HG02852 (cell line): Measurements from ENCODE around the gene SDF4.
"Not testable (repeated sequence)": the region's sequence is repeated elsewhere in the genome, so short reads cannot be mapped to it uniquely, and the experiment has no call there.

Source experiments
- ATAC-seq: cut with Tn5 transposase; IDR thresholded peaks from one replicate; pipeline ENCODE4 v1.9.1; 2021; ENCODE audit warnings: mild to moderate bottlenecking, moderate library complexity; ENCODE audit not compliant: unreplicated experiment

Gene SDF4

DNA sequence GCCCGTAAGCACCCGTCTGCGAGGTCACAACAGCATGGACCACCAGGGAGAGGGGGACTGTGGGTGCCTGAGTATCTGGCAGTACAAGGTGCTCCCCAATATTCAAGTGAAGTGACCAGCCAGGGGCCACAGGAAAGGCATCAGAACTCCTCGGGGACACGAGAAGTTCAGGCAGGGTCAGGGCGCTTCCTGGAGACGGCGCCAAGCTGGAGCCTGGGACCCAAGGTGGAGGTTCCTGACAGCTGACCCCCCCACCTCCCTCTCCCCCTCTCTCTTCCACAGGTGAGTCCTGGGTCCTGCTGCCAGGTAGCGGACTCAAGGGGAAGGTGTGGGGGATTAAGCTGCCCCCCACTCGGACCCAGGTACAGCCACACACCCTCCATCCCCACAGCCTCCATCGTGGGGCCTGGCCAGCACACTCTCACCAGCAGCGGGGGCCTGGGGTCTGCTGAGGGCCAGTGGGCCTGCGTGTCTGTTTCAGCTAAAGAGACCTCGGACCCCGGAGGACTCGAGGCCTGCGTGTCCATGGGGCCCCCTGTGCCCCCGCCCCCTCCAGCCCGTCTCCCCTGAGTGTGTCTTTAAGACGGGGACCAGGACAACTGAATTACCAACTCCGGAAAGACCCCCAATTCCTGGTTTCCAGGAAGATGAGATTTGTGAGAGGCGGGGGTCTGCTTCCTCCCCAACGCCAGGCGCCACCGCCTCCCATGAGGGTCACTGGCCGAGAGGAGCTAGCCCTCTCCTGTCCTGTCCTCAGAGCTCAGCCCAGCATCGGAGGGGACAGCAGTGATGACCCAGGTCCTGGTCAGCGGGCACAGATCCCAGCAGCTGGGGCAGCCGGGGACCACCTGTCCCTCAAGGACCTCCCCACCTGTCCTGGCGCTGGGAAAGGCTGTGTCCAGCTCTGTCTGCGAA is 31.6 kb downstream of the SDF4 start:
- no peak for ATAC-seq

DNA sequence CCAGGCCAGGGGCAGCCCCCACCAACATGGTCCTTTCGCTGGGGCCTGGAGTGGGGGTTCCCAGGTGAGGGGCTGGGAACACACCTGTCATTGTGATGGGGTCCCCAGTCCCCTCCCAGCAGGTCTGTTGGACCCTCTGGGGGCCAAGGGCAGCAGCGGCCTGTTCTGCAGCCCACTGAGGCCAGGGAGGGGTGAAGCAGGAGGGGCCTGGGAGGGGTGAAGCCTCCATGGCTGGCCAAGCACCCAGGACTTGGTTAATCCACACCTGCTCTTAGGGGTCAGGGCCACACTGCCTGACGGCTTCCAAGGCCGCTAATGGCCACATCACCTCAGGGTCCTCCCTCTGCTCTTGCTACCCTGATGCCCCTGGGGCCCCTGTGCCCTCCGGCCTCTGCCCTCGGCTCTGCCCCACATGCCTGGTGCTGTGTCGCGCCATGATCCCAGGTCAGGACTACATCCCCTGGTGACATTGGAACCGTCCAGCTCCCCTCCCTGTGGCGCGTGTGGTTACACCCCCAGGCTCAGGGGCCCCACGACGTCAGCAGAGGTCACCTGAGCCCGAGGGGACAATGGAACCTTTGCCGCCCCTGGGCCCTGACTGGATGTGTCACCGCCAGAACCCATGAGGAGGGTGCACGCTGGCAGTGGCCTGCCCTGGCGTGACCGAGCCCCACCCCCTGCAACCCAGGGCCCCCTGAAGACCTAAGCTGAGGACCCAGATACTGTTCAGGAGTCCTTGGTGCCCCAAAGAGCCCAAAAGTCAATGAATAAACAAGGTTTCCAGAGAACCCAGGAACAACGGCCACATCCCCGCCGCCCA is 32.5 kb downstream of the SDF4 start:
- ATAC-seq = no peak

DNA sequence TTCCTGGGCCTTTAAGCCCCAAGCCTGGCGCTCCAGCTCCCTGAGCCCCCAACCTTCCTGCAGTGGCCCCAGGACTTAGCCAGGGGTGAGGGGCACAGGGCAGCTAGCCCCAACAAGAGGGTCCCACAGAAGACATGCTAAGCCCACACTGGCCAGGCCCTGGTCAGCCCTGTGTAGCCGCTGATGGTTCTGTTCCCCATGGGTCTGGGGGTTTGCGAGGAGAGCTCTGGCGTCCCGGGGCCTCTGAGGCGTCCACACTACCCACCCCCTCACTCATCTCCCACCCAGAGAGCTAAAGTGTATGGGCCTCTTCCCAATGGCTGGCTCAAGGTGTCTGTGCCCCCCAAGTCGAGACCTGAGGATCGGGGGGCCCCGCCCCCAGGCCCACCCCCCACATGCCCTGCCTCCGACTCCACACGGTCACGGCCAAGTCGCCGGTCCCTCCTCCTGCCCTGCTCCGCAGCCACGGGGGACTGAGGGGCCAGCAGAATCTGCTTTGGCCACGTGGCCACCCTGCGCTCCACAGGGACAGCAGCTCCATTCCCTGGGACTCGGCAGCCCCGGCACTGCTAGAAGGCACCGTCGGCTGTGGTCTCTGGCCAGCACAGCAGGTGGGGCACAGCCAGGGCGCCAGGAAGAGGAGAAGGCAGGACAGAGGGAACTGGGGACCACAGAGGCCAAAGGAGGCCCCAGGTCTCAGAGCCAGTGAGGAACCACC is 33.2 kb downstream of the SDF4 start:
- no peak for ATAC-seq

DNA sequence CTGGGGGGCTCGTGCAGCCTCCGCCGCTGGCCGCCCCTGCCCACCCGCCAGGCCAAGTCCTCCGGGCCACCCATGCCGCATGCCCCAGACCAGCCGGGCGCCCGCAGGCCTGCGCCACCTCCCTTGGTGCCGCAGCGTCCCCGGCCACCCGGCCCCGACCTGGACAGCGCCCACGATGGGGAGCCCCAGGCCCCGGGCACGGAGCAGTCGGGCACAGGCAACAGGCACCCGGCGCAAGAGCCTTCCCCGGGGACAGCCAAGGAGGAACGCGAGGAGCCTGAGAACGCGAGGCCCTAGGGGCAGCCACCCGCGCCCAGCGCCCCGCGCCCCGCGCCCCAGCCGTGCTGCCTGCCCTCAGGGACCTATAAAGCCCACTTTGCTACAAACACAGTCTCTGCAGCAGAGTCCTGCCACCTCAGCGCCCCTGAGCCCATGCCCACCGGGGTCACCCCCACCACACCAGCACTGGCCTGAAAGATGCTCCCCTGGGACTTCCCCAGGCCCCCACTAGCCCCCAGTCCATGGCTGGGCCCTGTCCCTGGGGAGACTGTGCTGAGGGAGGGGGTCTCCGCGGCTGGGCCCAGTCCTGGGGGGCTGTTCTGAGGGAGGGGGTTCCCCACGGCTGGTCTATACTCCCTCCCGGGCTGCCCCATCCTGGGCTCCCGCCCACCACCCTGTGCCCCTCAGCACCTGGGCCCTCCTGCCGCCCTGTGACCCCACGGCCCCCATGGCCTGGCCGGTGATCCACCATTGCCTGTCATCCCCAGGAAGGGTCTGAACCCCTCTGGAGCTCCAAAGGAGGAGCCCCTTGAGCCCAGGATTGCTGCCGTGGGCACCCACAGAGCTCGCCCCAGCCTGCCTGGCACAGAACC is 34.0 kb downstream of the SDF4 start:
- ATAC-seq = no peak

DNA sequence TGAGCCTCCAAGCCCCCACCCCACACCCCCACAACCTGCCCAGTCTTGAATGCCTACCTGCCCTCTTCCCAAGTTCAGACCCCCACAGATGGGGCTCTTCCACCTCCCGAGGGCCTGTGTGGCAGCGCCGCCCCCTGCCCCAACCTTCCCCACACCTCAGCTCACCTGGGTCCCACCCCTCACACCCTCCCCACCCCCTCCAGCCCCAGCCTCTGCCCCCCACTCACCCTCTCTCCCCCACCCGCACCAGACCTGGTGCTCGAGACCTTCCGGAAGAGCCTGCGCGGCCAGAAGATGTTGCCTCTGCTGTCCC is 34.7 kb downstream of the SDF4 start:
- ATAC-seq = no peak

DNA sequence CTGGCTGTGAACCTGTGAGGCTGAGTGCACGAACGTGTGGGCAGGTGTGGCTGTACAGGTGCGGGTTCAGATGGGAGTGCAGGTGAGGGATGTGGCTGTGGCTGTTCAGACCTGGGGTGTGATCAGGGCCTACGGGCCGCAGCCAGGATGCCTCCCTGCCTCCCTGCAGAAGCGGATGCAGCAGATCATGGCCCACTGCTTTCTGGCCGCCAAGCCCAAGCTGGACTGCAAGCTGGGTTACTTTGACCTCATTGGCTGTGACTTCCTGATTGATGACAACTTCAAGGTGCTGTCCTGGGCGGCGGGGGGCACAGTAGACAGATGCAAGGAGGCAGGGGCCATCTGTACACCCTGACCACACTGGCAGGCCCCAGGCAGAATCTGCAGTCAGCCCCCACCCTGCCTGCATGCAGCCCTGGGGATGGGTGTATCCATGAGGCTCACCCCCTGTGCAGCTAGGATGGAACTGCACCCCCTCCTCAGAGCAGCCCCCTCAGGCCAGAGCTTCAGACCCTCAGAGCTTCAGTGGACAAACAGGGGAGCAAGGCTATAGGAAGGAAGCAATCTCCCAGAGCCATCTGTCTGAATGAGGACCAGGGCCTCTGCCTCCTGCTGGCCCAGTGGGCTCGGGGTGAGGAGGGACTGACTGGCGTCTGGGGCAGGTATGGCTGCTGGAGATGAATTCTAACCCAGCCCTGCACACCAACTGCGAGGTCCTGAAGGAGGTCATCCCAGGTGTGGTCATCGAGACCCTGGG is 35.2 kb downstream of the SDF4 start:
- ATAC-seq = no peak

DNA sequence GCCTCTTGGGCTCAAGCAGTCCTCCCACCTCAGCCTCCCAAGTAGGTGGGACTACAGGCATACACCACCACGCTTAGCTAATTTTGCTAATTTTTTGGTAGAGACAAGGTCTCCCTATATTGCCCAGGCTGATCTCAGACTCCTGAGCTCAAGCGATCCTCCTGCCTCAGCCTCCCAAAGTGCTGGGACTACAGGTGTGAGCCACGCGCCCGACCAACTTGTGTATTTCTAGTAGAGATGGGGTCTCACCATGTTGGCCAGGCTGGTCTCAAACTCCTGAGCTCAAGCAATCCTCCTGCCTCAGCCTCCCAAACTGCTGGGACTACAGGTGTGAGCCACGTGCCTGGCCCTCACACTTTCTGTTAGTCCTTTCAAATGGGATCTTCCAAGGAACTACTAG is 36.1 kb downstream of the SDF4 start:
- ATAC-seq = not testable (repeated sequence)

DNA sequence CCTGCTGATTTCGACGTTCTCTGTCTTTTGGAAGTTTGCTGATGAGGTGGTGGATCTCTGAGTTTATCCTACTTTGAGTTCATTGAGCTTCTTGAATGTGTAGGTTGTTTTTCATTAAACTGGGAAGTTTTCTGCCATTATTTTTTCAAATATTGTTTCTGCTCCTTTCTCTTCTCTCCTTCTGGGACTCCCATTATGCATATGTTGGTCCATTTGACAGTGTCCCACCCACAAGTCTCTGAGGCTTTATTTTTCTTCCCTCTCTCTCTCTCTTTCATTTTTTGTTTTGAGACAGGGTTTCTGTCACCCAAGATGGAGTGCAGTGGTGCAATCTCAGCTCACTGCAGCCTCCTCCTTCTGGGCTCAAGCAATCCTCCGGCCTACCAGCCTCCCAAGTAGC is 37.1 kb downstream of the SDF4 start:
- no peak for ATAC-seq

DNA sequence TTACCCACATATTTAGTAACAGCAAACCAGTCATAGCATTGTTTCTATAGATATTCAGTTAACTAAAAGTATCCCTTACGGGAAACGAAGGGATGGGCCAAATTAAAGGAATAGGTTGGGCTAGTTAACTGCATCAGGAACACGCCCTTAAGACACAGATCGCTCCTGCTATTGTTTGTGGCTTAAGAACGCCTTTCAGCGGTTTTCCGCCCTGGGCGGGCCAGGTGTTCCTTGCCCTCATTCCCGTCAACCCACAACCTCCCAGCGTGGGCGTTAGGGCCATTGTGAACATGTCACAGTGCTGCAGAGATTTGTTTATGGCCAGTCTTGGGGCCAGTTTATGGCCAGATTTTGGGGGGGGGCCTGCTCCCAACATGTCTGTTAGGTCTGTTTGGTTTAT is 40.1 kb downstream of the SDF4 start:
- ATAC-seq = no peak

DNA sequence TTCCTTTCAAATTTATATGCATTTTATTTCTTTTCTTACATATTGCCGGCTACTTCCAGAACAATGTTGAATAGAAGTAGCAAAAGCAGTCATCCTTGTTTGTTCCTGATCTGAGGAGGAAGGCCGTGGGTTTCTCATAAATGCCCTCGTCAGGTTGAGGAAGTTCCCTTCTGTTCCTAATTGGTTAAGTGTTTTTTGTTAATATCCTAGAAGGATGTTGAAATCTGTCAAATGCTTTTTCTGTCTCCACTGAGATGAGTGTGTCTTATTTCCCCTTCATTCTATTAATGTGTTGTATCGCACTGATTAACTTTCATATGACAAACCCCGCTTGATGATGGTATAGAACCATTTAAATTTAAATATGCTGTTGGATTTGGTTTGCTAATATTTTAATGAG is 42.7 kb downstream of the SDF4 start:
- no peak for ATAC-seq

DNA sequence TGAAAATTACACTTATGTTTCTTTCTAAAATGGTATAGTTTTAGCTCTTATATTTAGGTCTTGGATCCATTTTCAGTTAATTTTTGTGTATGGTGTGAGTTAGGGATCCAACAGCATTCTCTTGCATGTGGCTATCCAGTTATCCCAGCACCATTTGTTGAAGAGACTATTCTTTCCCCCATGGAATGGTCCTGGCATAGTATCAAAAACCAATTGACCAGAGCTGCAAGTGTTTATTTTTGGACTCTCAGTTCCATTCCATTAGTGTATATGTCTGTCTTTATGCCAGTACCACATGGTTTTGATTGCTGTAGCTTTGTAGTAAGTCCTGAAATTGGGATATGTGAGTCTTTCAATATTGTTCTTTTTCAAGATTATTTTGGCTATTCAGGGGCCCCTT is 43.9 kb downstream of the SDF4 start:
- no peak for ATAC-seq

DNA sequence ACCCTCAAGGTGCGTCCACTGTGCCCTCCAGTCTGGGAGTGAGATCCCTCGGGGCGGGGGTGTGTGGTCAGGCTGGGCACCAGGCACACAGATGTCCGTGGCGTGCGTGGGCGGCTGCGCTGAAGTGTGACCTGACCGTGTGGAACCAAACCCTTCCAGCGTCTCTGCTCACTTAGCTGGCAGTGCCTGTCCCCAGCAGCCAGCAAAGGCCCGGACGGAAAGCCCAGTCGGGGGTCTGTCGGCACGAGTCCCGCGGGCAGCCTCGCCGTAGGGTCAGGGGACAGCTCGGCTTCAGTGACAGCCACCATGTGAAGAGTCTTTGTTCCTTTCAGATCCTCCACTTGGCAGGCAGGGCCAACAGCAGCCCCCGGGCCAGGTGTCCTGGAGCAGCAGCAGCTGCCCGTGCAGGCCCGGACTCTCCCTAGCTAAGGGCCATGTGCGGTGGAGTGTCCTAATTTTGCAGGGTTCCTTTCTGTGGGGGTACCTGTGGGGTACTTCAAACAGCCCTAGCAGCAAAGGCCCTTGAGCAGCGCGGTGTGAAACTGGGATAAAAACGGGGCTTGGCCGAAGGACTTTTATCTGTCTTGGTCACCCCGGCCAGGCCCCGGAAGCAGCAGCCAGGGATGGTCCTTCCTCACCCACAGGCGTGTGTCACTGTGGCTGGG is 46.6 kb downstream of the SDF4 start:
- no peak for ATAC-seq

DNA sequence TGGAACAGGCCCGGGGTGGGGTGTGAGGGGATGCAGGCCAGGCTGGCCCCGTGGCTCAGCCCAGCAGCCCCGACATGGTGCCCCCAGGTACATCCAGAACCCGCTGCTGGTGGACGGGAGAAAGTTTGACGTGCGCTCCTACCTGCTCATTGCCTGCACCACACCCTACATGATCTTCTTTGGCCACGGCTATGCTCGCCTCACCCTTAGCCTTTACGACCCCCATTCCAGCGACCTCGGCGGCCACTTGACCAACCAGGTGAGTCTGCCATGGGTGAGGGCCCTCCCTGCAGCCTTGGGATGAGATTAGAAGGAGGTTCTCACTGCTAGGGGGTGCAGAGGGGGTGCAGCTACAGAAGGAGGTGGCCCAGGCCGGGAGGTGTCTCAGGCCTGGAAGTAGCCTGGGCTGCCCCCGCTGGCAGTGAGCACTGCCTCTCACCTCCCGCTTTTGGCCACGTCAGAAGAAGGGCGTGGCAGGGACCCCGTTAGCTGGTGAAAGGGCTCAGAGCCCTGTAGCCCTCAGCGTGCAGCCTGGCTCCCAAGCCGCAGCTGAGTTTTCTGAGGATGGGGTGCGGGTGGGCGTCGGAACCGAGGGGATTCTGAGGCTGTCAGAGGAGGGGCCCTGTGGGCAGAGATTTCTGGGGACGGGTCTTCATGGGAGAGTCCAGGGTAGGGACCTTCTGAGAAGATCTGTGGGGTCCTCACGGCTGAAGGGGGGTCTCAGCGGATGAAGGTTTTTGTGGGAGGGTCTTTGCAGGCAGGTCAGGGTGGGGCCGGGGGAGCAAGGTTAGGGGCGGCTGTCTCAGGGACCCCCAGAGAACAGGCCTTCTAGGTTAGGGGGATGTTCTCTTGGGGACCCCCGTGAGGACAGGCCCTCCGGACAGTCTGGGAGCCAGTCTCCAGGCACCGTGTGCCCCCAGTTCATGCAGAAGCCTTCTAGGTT is 47.7 kb downstream of the SDF4 start:
- ATAC-seq = no peak

DNA sequence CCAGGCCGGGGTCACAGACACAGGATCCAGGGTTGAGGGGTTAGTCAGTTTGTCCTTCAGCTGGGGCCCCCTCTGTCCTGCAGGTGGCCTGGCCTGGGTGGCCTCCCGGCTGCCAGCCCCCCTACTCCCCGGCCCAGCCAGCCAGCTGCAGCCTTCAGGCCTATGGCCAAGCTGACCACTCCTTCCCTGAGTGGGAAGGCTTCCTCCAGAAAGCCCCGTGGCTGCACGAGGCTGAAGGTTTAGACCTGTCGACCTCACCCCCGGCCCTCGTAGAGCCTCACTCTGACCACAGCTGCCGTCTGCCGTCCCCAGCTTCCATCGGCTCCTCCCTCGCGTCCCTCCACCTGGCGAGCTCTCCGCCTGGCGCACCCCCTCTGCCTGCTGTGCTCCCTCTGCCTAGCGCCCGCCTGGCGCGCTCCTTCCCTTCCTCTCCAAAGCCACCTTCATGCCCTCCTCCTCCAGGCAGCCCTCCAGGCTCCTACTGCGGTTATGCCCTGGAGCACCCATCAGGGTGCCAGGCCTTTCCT is 48.5 kb downstream of the SDF4 start:
- ATAC-seq = no peak

DNA sequence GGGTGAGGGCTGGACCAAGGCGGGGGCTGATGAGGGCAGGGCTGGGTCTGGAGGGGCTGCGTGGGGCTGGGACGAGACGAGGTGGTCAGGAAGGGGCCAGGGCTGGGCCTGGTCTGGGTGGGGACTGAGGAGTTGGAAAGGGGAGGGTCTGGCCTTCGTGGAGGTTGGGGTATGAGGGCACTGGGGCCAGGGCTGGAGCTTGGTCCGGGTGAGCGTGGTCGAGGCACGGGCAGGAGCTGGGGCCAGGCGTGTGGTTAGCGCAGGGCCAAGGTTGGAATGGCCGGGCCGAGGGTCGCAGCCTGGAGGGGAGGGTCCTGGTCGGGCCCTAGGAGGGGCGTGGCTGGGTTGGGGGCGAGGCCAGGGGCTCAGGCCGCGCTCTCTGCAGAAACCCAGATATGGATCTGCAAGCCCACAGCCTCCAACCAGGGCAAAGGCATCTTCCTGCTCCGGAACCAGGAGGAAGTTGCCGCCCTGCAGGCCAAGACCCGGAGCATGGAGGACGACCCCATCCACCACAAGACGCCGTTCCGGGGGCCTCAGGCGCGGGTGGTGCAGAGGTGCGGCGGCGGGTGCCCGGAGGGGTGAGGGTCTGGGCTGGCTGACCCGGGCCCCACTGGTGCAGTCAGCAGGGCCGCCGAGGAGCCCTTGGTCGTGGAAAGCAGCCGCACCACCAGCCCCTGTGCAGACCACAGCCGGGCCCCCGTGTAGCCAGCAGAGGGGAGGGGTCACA is 49.1 kb downstream of the SDF4 start:
- ATAC-seq = no peak

DNA sequence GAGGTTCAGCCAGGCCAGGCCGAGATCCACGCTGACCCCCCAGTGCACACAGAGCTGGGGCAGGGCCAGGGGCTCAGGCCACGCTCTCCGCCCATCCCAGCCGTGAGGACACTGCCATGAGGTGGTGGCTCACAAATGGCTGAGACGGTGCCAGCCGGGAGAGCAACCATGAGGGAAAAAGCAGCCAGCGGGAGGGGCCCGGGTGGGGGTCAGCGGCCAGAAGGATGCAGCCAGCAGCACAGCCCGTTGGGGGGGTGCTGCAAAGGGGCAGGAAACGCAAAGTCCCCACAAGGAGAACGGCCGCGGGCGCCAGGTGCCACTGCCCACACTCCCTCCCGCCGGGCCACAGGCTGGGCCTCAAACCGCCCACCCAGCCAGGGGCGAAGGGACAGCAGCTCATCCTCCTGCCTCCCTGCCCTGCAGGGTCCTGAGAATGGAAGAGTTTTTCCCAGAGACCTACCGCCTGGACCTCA is 49.8 kb downstream of the SDF4 start:
- no peak for ATAC-seq
